HG03139 (cell line): ENCODE results near the gene STK11.

Experiments
- ATAC-seq: cut with Tn5 transposase; IDR thresholded peaks from one replicate; pipeline ENCODE4 v1.9.1; 2021; ENCODE audit not compliant: unreplicated experiment

Gene STK11, protein sequence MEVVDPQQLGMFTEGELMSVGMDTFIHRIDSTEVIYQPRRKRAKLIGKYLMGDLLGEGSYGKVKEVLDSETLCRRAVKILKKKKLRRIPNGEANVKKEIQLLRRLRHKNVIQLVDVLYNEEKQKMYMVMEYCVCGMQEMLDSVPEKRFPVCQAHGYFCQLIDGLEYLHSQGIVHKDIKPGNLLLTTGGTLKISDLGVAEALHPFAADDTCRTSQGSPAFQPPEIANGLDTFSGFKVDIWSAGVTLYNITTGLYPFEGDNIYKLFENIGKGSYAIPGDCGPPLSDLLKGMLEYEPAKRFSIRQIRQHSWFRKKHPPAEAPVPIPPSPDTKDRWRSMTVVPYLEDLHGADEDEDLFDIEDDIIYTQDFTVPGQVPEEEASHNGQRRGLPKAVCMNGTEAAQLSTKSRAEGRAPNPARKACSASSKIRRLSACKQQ

GRCh38 chr19:1205114-1206099 is at the start of gene STK11:
Gene STK11 (plus strand): TSS chr19:1205778. CDS start chr19:1206914, 1,136 bp downstream.
- peak; percentile 79 for ATAC-seq

DNA sequence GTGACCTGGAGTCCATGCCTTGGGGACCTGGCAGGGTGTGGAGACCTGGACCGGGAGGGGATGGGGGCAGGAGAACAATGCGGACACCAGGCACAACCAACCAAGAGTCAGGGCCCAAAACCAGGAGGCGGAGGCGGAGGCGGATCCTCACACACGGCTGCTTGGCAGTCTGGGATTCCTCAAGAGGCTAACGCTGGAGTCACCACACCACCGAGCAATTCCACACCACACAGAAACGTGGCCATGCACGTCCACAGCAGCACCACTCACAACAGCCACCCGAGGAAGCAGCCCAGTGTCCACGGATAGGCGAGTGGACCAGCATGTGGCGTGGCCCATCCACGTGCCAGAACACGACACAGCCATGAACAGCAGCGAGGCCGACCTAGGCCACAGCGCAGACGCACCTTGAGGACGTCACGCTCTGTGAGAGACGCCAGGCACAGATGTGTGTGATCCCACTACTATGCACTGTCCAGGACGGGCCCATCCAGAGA is 49.2 kb upstream of the STK11 start:
- no peak for ATAC-seq

GRCh38 chr19:1156830-1157615 is 48.6 kb upstream of the STK11 start:
- ATAC-seq = no peak

DNA sequence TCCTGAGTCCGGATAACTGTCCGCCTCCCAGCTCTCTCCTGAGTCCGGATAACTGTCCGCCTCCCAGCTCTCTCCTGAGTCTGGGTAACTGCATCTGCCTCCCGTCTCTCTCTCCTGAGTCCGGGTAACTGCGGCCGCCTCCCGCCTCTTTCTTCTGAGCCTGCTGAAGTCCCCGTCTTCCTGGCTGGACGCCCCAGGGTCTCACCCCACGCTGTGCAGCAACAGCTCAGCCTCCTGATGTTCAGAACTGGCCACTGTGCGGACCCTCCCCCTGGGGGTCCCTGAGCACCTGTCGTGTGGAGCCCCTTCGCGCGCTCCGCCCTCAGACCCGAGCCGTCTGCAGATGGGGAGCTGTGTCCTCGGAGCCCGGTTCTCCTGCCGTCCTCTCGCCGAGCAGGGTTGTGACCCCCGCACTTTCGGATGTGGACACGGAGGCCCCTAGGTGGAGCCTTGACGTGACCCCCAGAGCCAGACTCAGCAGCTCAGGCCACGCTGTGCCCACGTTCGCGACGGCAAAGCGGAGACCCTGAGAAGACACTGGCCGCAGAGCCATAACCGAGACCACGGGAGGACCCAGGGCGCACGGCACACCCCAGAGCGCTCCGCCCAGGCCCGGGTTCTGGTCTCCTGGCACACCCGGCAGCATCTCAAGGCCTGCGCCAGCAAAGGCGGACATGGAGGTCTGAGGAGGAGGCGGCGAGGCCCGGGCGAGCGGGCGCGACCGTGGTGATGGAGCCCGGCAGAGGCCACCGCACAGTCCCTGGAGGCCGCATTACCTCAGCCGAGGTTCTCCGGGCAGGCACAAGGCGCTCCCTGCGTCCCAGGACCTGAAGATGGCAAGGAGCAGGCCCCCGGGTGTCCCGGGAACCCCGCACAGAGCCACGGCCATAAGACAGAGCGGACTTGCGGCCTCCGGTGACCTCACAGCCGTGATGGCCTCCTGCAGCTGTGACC is 47.4 kb upstream of the STK11 start:
- ATAC-seq = no peak

DNA sequence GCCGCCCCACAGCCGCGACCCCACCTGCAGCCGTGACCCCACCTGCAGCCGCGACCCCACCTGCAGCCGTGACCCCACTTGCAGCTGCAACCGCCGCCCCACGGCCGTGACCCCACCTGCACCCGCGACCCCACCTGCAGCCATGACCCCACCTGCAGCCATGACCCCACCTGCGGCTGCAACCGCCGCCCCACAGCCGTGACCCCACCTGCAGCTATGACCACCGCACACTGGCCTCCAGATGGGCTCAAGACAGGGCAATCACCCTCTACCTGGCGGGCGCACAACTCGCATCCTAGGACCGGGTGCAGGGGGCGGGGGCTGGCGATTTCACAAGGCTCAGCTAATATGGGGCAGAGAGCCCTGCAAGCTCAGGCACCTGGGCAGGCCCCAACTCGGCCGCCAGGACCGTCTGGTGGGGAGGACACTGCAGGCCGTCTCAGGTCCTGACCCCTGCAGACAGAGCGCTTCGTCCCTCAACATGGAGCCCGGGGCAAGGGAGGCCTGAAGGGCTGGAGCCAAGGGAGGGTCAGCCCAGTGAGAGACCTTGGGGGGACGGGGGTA is 46.6 kb upstream of the STK11 start:
- ATAC-seq = no peak

GRCh38 chr19:1159864-1160595 is 45.5 kb upstream of the STK11 start:
- no peak for ATAC-seq

- ATAC-seq = no peak
Observed at GRCh38 chr19:1161716-1162115, 43.9 kb upstream of the STK11 start.

DNA sequence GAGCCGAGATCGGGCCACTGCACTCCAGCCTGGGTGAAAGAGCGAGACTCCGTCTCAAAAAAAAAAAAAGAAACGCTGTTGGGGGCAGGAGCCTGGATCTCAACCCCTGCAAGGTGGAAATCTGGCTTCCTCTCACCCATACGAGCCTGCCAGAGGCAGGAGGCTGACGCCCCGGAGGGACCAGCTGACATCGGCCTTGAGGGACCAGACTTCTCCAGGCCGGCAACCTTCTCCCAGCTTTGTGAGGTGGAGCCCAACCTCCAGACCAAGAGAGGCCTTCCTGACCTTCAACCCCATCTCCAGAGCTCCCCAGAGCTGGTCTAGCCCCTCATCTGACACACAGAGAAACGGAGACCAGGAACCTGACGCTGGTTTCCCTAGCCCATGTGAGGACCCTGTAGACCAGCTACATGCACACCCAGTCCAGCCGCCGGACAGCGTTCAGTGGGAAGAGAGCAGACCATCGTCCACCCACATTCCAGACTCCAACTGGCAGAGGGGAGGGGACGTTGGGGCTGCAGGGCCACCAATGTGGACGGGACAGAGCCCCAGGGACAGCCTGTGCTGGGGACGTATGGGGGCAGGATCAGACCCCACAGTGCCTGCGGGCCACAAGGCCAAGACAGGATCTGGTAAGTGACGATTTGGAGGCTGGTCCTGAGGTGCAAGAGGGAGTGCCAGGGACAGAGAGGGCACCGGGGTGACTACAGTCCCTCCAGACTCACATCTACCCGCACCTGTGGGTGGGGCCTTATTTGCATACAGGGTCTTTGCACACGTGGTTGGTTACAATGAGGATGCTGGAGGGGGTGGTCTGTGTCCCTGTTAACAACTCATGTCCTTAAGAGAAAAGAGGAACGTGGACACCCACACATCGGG is 42.9 kb upstream of the STK11 start:
- no peak for ATAC-seq

DNA sequence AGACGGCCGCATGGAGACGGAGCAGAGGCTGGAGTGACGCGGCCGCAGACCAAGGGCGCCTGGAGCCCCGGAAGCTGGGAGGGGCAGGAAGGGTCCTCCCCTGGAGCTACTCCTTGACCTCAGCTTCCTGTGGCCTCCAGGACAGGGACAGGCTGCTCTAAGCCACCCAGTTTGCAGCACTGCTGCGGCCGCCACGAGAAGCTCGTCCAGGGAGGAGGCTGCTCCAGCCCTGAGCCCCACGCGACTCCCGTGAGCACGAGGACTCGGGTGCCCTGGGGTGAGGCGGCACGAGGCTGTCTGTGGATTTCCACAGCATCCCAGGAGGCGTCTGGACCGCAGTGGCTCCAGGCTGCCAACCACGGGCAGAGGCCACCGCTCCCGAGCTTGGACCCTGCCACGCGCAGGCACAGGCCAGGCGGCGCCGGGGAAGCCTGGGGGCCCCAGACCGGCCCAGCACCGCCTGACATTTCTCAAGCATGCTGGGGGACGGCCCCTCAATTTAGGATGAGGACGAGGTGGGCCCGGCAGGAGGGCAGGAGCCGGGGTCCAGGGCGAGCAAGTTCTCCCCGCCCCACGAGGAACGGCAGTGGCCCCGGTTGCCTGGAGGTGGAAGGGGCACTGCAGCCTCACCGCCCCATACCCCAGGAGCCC is 42.2 kb upstream of the STK11 start:
- no peak for ATAC-seq

GRCh38 chr19:1163934-1164683 is 41.5 kb upstream of the STK11 start:
- no peak for ATAC-seq

- no peak for ATAC-seq
Observed at GRCh38 chr19:1164684-1165531, 40.7 kb upstream of the STK11 start.

- ATAC-seq = no peak
Observed at GRCh38 chr19:1166872-1167573, 38.6 kb upstream of the STK11 start.

DNA sequence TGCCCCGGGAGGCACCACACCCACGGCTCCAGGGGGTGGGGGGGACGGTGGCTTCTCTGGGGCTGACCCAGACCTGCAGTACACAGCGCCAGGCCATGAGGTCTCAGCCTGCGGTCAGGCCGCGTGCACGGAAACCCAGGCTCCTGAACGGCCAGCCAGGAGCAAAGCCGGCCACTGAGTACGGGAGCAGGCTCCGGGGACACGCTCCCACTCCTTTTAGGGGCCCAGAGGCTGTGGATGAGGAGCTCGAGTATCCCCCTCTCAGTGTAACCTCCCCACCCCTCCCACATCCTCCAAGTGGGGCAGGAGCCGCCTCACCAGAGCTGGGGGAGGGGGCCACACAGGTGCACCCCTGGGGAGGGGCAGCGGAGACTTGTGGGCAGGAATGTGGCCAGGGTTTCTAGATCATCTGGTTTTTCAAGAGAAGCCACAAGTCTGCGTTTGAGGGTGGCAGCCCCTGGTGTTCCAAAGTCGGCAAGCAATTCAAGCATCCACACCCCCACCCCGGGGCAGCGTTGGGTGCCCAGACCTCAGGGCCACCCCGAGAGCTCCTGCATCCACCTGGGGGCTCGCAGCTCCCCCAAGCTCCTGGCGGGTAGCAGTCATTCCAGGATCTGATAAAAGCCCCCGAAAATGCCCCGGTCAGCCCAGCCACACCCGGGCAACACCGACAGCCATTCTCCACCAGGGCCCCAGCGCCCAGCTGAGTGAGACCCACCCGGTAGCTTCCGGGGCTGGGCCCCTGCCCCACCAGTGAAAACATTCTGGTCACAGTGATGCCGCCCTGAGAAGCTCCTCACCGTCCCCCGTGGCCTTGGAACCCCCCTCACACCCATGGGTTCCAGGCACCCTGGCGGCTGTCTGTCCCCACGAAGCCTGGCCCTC is 37.6 kb upstream of the STK11 start:
- no peak for ATAC-seq
